ENCODE measurements around the gene OR2J3. TPM values are rescaled to one million over a fixed set of nuclear protein-coding genes. Genes with fewer than 3 reads are reported as not detected.

The OR2J3 gene
- total RNA-seq, 1 experiment from 2014 or later: not detected

Other genes starting within 250 kb of the OR2J3 start
- 68.8 and 68.9 TPM in 2 replicates for gene TRIM27, start 184.1 kb upstream of the OR2J3 start, total RNA-seq (2022)
- 3.6 and 5.0 TPM in 2 replicates for gene ZNF311, start 102.7 kb upstream of the OR2J3 start, total RNA-seq (2022)
- not detected in 2 replicates for gene OR2W1, start 62.9 kb upstream of the OR2J3 start, total RNA-seq (2022)
- gene OR2B3, start 20.7 kb upstream of the OR2J3 start, total RNA-seq (2022): not detected in 2 replicates
- not detected in 2 replicates for gene OR2J1, start 8.6 kb upstream of the OR2J3 start, total RNA-seq (2022)
- not detected in 2 replicates for gene OR2J2, start 62.8 kb downstream of the OR2J3 start, total RNA-seq (2022)
- gene OR14J1, start 193.6 kb downstream of the OR2J3 start, total RNA-seq (2022): not detected in 2 replicates